Testis (tissue), 2 donors: Measurements from ENCODE around the gene ERH.

Experiments
- POLR2A ChIP-seq: fragments of 450-650 bp; IDR thresholded peaks from one replicate; pipeline ENCODE4 v1.6.1; 2017; ENCODE audit warnings: antibody characterized with exemption, mild to moderate bottlenecking, moderate library complexity
- TF ChIP-seq, protein P1 (sequence below), 3 experiments: fragments of 450-650 bp in 2 of 3; fragments of 200-600 bp in 1 of 3; sonication (generic) in 1 of 3; IDR thresholded peaks; one replicate each; pipeline ENCODE4 v1.5.1; 2016 to 2019; ENCODE audit warnings: antibody characterized with exemption in 3 of 3, mild to moderate bottlenecking in 2 of 3, moderate library complexity in 1 of 3

DNA sequence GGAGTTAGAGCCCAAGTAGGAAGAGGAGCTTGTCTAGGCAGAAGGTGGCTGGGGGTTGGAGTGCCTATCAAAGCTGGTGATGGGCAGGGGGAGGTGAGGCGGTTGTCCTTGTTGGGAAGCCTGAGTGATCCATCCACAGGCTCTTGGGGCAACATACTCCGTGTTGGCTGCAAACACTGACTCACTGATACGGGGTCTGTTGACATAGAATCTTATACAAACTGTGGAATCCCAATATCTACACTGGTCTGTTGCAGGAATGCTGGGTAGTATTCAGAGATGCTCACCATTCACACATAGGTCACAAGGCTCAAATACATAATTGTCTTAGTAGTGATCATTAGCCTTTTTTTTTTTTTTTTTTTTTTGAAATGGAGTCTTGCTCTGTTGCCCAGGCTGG lies 26.0 kb downstream of the ERH start:
- TF ChIP-seq, protein P1, sequence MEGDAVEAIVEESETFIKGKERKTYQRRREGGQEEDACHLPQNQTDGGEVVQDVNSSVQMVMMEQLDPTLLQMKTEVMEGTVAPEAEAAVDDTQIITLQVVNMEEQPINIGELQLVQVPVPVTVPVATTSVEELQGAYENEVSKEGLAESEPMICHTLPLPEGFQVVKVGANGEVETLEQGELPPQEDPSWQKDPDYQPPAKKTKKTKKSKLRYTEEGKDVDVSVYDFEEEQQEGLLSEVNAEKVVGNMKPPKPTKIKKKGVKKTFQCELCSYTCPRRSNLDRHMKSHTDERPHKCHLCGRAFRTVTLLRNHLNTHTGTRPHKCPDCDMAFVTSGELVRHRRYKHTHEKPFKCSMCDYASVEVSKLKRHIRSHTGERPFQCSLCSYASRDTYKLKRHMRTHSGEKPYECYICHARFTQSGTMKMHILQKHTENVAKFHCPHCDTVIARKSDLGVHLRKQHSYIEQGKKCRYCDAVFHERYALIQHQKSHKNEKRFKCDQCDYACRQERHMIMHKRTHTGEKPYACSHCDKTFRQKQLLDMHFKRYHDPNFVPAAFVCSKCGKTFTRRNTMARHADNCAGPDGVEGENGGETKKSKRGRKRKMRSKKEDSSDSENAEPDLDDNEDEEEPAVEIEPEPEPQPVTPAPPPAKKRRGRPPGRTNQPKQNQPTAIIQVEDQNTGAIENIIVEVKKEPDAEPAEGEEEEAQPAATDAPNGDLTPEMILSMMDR (IDR thresholded peaks at IDR 0.05) = no peak
- no peak for TF ChIP-seq POLR2A
